ENCODE measurements around the gene RAB6C.
"Not testable (repeated sequence)": the region's sequence is repeated elsewhere in the genome, so short reads cannot be mapped to it uniquely, and the experiment has no call there.

Gene RAB6C

GRCh38 chr2:129996657-129997237, 17.3 kb downstream of the RAB6C start:
- DNase-seq = not testable (repeated sequence)

GRCh38 chr2:129998771-129999170, 19.3 kb downstream of the RAB6C start:
- DNase-seq = not testable (repeated sequence)

DNA sequence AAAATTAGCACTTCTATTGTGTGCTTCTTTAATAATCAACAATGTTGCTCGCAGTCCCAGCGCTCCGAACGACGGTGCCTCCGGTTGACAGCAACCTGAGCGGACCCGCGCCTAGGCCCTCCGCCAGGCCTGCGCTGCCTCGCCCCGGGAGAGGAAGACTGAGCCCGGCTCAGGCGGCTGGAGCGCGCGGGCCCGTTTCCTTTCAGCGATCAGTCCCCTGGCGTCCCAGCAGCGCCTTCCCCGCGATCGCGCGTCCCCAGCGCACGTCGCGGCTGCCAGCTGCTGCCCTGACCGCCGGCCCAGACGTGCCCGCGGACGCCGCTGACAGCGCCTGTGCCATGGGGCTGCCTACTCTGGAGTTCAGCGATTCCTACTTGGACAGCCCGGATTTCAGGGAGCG, 26.4 kb downstream of the RAB6C start:
- DNase-seq = not testable (repeated sequence)

GRCh38 chr2:130016701-130017100, 37.2 kb downstream of the RAB6C start:
- DNase-seq = not testable (repeated sequence)

GRCh38 chr2:130019402-130019801, 39.9 kb downstream of the RAB6C start:
- no peak for DNase-seq

- DNase-seq = not testable (repeated sequence)
Measured at GRCh38 chr2:130020069-130020468, 40.6 kb downstream of the RAB6C start.

DNA sequence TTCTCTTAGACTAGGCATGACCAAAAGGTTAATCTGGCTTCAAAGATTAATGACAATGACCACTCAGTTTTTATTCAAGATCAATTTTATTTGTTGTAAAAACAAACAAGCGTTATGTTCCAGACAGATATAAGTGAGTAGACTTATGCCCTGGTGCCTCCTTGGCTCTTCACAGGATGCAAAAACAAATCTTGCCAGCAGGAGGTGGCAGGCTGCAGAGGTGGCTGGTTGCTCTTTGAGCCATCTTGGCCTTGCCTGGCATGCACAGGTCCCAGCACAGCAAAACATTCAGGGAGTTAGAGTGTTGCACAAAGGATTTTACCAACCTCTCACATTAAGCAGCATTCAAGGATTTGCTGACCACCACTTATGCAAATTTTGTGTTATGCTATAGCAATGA, 46.5 kb downstream of the RAB6C start:
- not testable (repeated sequence) for DNase-seq

All from GOT3 (cell line).